Measurements from ENCODE around the gene BCAS4.

BCAS4 gene

GRCh38 chr20:50916934-50917333 lies 122.1 kb downstream of the BCAS4 start:
- no peak for DNase-seq

- peak; percentile 67 for DNase-seq
Measured at GRCh38 chr20:50918403-50918802, 123.5 kb downstream of the BCAS4 start.

- DNase-seq: peak; percentile 46
Measured at GRCh38 chr20:50919567-50919966, 124.7 kb downstream of the BCAS4 start.

- no peak for DNase-seq
Measured at GRCh38 chr20:50920997-50921396, 126.1 kb downstream of the BCAS4 start.

GRCh38 chr20:50921803-50922501 lies 127.1 kb downstream of the BCAS4 start:
- DNase-seq: no peak

- DNase-seq: no peak
Measured at GRCh38 chr20:50924261-50924920, 129.5 kb downstream of the BCAS4 start.

GRCh38 chr20:50926530-50926929 lies 131.7 kb downstream of the BCAS4 start:
- DNase-seq: no peak

Measured in NCI-H2171 (cell line).